HG03558 (cell line): Measurements from ENCODE around the gene RIMS4.
"Not testable (repeated sequence)": the region's sequence is repeated elsewhere in the genome, so short reads cannot be mapped to it uniquely, and the experiment has no call there.

Source experiments
- ATAC-seq: cut with Tn5 transposase; IDR thresholded peaks from one replicate; pipeline ENCODE4 v1.9.1; 2021; ENCODE audit warnings: moderate number of reproducible peaks; ENCODE audit not compliant: unreplicated experiment; ENCODE audit errors: extremely low read depth

The RIMS4 gene

DNA sequence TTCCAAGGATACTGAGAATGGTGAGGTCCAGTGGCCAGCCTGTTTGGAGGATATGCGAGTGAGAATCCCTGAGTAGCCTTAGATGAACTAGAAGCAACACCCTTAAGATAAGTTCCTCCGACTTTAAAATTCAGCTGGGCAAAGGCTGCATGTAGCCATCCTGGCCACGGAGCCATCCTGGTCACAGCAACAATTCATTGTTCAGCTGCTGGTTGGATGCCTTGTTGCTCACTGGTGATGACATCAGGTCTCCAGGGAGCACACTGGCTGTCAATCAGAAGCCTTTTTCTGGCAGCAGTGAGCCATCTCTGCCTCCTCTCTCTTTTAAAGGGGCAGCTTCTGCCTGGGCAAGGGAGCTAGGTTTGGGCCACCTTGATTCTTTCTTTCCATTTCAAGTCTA is 22.4 kb upstream of the RIMS4 start:
- no peak for ATAC-seq

DNA sequence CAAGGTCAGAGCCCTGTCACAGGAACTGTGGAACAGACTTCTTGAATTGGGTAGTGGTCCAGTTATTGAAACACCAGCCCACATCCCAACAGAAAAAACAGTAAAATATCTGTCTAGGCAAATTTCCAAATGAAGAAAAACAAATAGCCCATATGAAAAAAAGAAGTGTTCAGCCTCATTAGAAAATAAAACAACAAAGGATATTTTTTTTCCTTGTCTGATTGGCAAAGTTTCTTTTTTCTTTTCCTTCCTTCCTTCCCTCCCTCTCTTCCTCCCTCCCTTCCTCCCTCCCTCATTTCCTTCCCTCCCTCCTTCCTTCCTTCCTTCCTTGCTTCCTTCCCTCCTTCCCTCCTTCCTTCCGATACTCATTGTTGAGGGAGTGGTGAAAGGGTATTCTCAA is 20.6 kb upstream of the RIMS4 start:
- ATAC-seq = no peak

DNA sequence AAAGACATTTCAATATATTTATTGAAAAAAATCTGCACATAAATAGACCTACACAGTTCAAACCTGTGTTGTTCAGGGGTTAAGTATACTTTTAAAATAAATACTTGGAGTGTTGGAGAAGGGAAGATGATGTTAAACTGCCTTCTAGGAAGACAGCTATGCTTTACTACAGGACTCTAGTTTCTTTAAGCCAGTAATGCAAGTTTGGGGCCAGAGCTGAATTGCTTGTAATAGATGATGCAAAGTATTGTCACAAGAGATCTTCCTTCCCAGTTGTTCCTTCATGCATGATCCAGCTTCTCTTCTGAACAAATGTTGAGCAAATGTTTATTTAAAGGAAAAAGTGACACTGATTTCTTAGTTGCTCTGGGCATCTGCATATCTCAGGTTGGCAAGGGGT is 20.2 kb upstream of the RIMS4 start:
- ATAC-seq = no peak

DNA sequence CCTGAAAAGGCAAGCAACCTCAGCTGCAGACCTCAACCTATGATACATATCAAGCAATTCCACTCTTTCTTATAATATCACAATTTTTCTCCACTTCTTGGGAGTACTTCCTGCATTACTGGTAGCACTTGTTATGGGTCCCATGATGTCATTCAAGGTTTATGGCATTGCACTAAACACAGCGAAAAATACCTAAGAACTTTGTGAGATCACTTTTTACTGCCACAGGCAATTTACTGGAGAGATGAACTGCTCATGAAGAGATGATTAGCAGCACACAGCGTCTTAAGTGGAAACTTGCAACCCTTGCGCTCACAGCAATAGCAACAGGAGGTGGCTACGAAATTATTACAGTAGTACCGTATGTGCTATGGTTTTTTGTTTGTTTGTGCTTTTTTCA is 19.3 kb upstream of the RIMS4 start:
- no peak for ATAC-seq

DNA sequence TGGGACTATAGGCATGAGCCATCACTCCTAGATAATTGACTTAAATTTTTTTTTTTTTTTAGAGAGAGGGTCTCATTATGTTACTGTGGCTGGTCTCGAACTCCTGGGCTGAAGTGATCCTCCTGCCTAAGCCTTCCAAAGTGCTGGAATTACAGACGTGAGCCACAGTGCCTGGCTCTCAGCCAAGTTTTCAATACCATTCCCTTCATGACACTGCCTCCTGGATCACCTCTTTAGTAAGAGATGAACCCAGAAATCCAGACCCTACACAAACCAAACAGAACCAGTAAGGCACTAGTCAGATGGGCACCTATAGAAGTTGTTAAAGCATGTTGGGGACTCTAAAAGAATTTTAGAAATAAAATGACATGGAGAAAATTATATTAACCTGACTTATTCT is 18.3 kb upstream of the RIMS4 start:
- no peak for ATAC-seq

DNA sequence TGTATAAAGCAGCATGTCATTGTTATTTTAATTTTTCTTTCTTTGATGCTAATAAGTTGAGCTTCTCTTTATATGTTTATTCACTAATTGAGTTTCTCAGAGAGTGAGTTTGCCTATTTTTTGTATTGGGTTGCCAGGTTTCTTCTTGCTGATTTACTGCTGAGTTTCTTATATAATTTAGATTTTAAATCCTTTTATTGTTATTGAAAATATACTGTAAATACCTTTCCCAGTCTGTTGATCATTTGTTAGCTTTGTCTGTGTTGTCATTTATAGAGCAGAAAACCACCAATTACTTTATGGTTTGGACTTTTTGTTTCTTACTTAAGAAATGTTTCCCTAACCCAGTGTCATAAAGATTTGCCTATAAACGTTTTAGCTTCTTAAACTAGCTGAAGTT is 17.1 kb upstream of the RIMS4 start:
- no peak for ATAC-seq

DNA sequence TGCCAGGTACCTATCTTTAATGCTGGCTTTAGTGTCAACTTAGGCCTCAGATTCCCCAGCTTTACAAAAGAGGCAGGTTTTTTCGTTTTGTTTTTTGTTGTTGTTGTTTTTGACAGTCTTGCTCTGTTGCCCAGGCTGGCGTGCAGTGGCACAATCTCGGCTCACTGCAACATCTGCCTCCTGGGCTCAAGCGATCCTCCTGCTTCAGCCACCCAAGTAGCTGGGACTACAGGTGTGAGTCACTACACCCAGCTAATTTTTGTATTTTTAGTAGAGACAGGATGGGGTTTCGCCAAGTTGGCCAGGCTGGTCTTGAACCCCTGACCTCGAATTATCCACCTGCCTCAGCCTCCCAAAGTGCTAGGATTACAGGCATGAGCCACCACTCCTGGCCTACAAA is 11.2 kb upstream of the RIMS4 start:
- ATAC-seq = not testable (repeated sequence)

DNA sequence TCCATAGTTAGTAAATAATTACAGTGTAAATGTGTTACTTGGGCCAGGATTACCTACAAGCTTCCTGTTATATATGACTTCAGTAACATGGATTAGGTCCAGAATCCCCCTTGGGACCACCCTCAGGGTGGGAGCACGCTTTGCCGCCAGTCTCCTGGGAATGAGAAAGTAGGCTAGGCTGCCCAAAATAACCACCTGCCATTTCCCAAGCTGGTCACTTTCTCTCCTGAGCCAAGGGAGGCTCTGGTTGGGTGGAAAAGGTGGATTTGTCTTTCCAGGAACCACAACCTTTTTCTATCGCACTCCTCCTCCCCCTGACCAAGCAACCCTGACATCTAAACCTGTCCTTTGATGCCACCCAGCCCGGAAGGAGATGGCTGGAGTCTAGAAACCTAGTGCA is 9.6 kb upstream of the RIMS4 start:
- no peak for ATAC-seq

DNA sequence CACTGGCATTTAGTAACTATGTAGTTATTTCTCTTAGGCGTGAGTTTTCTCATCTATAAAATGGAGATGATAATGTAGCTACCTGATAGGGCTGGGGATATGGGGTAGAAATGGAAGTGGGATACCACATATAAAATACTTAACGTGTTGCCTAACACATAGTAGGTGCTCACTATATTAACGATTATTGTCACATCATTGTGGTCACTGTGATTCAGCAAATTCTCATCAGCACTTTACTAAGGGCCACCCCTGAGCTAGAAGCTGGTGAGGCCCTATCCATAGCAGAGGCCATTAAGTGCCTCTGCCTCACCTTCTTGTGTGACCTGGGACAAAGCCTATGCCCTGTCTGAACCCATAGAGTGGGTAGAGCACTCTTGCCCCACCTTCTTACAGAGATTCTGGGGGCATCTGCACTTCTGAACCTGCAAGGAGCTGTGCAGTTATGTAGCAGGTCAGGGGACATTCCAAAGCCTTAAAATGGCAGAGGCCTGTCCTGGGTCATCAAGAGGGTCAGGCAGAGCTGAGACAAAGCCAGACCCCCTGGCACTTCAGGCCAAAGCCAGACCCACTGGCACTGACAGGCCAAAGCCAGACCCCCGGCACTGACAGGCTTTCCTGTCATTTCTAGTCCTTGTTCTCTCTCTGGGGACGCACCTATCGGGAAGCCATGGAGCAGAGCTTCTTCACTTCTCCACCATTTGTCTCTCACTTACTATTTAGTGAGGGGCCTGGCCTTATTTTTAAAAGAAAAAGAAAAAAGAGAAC is 7.0 kb upstream of the RIMS4 start:
- no peak for ATAC-seq

DNA sequence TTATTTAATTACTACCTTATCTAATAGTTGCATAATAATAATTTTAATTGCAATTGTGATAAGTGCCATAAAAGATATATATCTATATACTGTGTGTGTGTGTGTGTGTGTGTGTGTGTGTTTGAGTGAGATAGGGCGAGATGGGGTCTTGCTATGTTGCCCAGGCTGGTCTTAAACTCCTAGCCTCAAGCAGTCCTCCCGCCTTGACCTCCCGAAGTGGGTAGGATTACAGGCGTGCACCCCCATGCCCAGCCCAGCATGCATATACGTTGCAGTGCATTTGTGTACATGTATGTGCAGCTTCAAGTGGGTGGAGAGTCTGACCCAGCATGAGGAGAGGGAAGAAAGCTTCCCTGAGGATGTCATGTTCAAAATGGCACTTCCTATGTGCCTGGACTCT is 4.6 kb upstream of the RIMS4 start:
- ATAC-seq = no peak

DNA sequence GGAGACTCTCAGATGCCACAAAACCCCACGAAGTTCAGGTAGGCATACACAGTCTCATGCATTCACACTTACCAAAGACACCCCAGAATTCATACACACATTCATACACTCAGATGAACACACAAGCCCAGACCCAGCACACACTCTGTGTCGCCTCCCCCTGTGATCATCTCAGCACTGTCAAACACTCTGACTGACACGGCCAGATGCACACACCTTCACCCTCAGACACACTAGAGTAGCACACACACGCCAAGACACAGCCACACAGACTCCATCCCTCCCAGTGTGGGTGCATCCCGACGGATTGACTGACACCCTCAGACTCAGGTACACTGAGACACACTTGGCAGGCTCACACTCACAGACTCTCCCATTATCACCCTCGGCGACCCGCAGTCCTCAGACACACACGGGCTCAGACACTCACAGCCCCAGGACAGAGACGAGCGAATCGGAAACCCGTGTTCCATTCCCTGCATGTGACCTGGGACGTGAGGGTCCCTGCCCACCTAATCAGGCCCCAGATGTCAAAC is 872 bp upstream of the RIMS4 start:
- ATAC-seq = no peak

DNA sequence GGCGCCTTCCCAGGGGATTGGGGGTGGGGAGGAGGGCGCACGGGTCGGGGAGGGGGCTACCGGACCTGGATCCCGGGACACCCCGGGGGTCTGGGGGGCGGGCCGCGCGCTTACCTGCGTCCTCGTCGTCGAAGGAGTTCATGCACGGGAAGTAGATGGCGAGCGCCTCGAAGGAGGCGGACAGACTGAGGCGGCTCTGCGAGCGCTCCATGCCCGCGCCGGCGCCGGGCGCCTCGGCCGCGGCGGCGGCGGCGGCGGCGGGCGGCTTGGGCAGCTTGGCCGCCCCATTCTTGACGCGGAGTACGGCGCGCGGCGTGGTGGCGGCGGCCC is 320 bp downstream of the RIMS4 start:
- ATAC-seq = no peak

DNA sequence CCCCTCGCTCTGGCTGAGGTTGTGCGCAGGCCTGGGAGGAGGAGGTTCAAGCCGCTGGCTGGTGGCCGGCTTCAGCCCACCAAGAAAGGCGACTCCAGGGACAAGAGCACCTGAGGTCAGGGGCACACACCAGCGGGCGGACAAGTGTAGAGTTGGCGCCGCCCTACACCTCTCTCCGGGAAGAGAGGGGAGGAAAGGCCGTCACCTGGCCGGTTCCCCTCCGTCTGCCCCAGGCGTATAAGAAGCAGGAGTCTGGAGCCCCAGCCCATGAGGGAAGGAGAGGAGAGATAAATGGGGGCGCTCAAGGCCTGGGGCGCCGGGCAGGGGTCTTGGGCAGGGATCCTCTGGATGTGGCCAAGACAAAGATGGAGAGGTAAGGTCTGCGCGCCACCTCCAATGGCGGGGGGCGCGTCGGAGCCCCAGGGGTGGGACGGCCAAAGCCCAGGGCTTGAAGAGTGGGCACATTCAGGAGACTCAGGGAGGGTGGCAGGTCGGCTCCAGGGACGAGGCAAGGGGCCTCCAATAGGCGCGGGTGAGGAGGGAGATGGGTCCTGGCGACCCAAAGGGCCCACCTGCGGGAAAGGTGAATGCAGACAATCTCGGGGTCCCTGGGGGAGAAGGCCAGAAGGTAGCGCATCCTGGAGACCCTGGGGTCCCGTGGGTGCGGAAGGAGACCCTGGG is 826 bp downstream of the RIMS4 start:
- ATAC-seq = no peak

DNA sequence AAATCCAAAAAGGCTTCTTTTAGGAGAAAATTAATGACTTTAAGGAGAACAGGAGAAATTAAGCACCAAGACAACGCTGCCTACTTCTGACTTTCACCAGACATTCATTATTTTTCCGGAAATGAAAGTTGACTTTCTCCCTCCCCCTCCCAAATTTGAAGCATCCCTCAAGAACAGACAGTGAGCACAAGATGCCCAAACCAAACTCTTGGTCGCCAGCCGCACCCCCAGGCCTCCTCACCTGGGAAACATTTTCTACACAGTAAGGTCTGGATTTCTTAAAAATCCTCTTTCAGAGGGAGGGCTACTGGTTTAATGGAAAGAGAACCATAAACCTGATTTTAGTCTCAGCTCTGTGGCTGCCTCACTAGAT is 2.7 kb downstream of the RIMS4 start:
- no peak for ATAC-seq

DNA sequence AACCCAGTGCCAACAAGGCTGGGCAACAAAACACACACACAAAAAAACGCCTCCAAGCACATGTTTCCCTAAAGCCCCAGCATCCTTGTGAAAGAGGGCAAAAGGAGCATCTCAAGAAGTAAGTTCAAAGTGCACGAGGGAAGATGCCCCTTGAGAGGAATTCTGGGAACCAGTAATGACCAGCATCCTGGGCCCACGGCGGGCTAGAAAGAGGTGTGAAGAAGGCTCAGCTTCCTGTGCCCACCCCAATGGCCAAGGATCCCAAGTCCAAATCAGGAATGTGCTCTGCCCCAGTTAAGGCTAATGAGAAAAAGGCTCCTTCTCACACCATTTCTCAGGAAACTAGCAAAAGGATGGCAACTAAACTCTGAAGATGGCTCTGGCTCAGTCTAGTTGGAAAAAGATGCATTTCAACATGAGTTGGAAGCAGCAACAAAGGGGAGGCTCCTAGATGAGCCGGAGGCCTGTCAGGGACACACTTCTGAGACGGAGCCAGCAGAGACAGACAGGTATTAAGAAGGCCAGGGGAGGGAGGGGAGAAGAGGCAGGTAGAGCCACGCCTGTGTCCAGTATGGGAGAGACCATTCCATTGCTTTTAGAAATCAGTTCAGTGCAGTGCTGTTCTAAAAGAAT is 3.2 kb downstream of the RIMS4 start:
- no peak for ATAC-seq

DNA sequence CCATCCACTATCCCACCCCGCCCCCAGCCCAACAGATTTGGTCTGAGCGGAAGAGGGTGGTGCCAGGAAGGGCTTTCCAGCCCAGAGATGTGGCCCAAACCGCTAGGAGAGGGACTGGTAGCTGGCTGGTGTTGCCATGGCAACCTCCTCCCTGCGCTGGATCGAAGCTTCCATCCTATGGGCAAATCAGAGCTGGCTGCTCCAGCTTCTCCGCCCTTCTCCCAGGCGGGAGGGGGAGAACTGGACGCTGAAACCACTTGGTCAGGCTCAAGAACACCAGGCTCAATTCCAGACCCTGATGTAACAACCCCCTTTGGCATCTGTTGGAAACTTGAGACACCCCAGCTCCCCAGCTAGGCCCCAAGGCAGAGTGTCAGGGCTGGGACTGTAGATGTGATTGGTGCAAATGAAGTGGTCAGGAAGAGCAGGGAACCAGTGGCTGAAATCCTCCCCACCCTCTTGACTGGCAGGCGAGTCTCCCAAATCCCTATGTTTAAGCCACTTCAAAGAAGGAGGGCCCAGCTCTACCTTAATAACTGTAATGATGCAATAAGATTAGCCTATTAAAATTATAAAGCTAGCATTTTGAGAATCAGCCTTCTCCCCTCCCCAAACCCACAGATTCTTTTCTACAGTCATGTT is 4.2 kb downstream of the RIMS4 start:
- no peak for ATAC-seq

DNA sequence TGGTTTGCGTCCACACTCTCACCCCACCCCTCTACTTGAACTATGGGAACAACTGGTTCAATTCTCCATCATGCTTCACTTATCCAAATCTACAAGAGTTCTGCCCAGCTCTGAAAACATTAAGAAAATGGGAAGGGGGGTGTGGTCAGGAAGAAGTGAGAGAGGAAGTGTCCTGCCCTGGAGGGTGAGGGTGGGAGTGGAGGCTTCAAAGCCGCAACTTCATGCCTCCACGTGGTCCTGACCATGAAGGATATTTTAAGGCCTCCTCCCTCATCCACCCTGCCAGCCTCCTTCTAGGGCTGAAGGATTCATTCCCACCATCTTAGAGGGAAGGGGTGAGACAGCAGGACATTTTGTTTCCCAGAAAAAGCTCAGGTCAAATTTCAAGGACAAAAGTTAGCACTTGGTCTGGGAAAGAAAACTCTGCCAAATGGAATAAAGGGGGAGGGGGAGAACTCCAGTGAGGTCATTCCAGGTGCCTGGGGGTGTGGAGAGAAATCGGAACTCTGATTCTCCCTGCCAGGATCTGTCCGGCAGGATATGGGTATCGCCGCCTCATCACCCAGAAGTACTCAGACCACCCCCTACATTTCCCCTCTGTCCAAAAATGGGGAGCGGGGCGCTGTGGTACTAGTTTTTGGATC is 4.9 kb downstream of the RIMS4 start:
- ATAC-seq = no peak

DNA sequence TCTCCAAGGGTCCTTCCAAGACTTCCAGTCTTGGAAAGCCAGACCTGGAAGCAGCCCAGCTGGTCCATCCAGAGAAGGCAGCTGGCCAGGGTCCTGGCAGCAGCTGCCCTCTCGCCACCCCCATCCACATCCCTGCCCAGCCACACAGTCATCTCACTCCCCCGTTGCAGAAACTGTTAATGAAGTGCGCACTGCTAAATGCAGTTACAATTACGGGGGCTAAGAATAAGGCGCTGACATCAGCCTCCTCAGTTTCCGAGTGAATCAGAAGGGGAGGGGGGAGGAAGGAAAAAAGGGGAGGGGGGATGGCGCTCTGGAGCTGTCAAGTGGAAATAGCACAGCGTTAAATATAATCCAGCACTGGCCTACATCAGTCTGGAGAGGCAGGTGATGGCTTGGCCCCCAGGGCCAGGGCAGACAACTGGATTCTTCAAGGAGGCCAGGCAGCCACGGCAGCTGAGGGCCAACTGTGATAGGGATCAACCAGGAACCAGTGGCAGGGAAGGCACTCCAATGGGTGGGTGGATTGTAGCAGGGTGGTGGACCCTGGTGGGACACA is 6.9 kb downstream of the RIMS4 start:
- ATAC-seq = no peak

DNA sequence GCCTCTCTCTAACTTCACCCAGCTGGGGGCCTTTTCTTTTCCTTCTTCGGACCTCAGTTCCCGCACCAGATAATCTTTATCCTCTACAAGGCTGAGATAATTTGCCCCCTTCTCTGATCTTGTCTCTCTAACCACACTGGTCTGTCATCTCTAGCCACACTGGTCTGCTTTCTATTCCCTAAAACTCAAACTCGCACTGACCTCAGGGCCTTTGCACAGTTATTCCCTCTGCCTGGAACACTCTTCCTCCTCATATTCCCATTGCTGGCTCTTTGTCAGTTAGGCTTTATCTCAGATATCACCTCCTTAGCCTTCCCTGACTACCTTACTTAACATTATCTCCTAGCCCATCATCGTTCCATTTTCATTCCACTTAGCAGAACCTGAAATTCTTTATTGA is 7.6 kb downstream of the RIMS4 start:
- ATAC-seq = no peak

DNA sequence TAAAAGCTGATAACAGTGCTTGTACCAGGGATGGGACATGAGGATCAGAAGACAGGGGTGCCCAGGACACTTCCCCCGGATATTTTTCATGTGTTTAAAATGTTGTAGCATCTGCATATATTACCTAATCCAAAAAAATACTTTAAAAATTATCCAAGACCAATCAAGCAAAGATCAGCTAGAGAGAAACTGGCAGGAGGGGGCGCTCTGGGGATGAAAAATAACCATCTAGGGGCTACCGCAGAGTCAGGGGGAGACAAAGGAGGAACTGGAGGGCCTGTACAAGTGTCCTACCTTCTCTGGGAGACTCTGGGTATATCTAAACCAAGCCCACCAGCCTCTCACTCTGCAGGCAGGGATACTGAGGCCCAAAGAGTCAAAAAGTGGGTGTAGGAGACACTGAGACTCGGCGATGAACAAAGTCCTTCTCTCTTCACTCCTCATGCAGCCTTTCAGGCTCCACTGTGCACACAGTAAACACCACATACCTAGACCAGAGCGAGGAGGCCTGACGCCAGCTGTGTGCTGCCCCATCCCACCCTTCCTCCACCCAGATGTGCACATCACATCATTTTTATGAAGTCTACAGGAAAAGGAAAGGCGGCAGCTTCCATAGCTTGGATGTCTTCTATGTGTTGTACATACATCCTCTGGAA is 9.8 kb downstream of the RIMS4 start:
- ATAC-seq = no peak
